ENCODE data around the gene SORCS2. TPM values are rescaled to one million over a fixed set of nuclear protein-coding genes. Genes with fewer than 3 reads are reported as not detected.

SORCS2 gene
- total and polyA plus RNA-seq, 12 donors: 0.67 to 15.5 (median 1.3) TPM

GRCh38 chr4:7187691-7188090 lies 4.6 kb upstream of the SORCS2 start:
- no peaks in the 10 kb centered on the region for H3K9me3 ChIP-seq (replicated peaks in 1 of 3)
- no peak for TF ChIP-seq POLR2A (IDR thresholded peaks at IDR 0.05)
- no peak for TF ChIP-seq CTCF (IDR thresholded peaks at IDR 0.05)
- no peak overlapping the region for H3K4me3 ChIP-seq
- no peaks in the 10 kb centered on the region for H3K36me3 ChIP-seq (replicated peaks in 1 of 2)
- 68 to 83% (median 74%) methylated on average over 6 to 7 of the region's 7 CpGs for WGBS, 4 donors
- peaks cover 5% of the 10 kb centered on the region for H3K27me3 ChIP-seq
- no peak for DNase-seq
- H3K27ac ChIP-seq: no peak overlapping the region
- intact Hi-C loops (cut with DNase I): no loop called here
- no peaks in the 10 kb centered on the region for H3K4me1 ChIP-seq (replicated peaks in 1 of 2)

GRCh38 chr4:7189066-7189465 lies 3.3 kb upstream of the SORCS2 start:
- Histone ChIP-seq H3K9me3 (replicated peaks in 1 of 3) (no peaks in the 10 kb centered on the region), H3K4me1 (replicated peaks in 1 of 2) (no peaks in the 10 kb centered on the region), H3K27ac (no peak overlapping the region), H3K27me3 (peaks cover 17% of the 10 kb centered on the region), H3K36me3 (replicated peaks in 1 of 2) (no peaks in the 10 kb centered on the region), H3K4me3 (no peak overlapping the region)
- intact Hi-C loops (cut with DNase I): no loop called here
- DNase-seq: peak in 1 of 7 donors; percentile 1
- TF ChIP-seq CTCF (IDR thresholded peaks at IDR 0.05): no peak
- TF ChIP-seq POLR2A (IDR thresholded peaks at IDR 0.05): no peak
- WGBS, 4 donors: 46 to 68% (median 62%) methylated on average over 7 to 12 of the region's 12 CpGs

- no peaks in the 10 kb centered on the region for H3K36me3 ChIP-seq (replicated peaks in 1 of 2)
- H3K27me3 ChIP-seq: peaks cover 23% of the 10 kb centered on the region
- no peak for TF ChIP-seq POLR2A (IDR thresholded peaks at IDR 0.05)
- H3K27ac ChIP-seq: no peak overlapping the region
- no peaks in the 10 kb centered on the region for H3K9me3 ChIP-seq (replicated peaks in 1 of 3)
- peak in 1 of 7 donors; percentile 5 for DNase-seq
- intact Hi-C loops (cut with DNase I): loop anchor here (5.0 kb wide), 4 partner anchors 108 to 533 kb away; no protein-coding TSS in a partner anchor
- H3K4me3 ChIP-seq: no peak overlapping the region
- H3K4me1 ChIP-seq (replicated peaks in 1 of 2): no peaks in the 10 kb centered on the region
- WGBS, 4 donors: 44 to 66% (median 58%) methylated on average over 11 of the region's 11 CpGs
These were observed 2.7 kb upstream of the SORCS2 start for GRCh38 chr4:7189475-7190277.

GRCh38 chr4:7190278-7190594 lies 2.1 kb upstream of the SORCS2 start:
- Histone ChIP-seq H3K36me3 (replicated peaks in 1 of 2) (no peaks in the 10 kb centered on the region), H3K9me3 (replicated peaks in 1 of 3) (no peaks in the 10 kb centered on the region), H3K27me3 (peaks cover 23% of the 10 kb centered on the region), H3K27ac (no peak overlapping the region), H3K4me1 (replicated peaks in 1 of 2) (no peaks in the 10 kb centered on the region), H3K4me3 (no peak overlapping the region)
- intact Hi-C loops (cut with DNase I): loop anchor here (5.0 kb wide), 4 partner anchors 107 to 532 kb away; no protein-coding TSS in a partner anchor
- 81 to 88% (median 86%) methylated on average over 2 of the region's 2 CpGs for WGBS, 4 donors
- DNase-seq: no peak
- no peak for TF ChIP-seq CTCF (IDR thresholded peaks at IDR 0.05)
- no peak for TF ChIP-seq POLR2A (IDR thresholded peaks at IDR 0.05)
